ENCODE data around the gene ANKHD1. TPM values are rescaled to one million over a fixed set of nuclear protein-coding genes. Genes with fewer than 3 reads are reported as not detected.

Gene ANKHD1
- total RNA-seq, 4 donors from 2014 or later, result 113 to 212 (median 164) TPM

GRCh38 chr5:140361901-140362300 lies 39.7 kb upstream of the ANKHD1 start:
- no peak for TF ChIP-seq POLR2AphosphoS5 (IDR thresholded peaks at IDR 0.05)
- TF ChIP-seq POLR2A (IDR thresholded peaks at IDR 0.05), result no peak
- no peak for TF ChIP-seq EP300 (IDR thresholded peaks at IDR 0.05; ENCODE audit: low read depth)
- TF ChIP-seq CTCF (IDR thresholded peaks at IDR 0.05), result no peak
- no peak for DNase-seq
- no peak overlapping the region for H3K4me3 ChIP-seq
- H3K36me3 ChIP-seq, result no peaks in the 10 kb centered on the region
- in situ Hi-C loops (cut with MboI; ENCODE audit: low pct_ligation_motif_present in 1 of 4, low pct_unique_long_range_greater_than_20kb in 1 of 4, low sequenced_read_pairs in 3 of 4), result no loop called here
- H3K9me3 ChIP-seq, result no peaks in the 10 kb centered on the region
- intact Hi-C loops (cut with DNase I; ENCODE audit: low total_unique reads), result no loop called here
- no peak overlapping the region for H3K27ac ChIP-seq
- H3K4me1 ChIP-seq, result peaks cover 0 to 23% (median 8%) of the 10 kb centered on the region in 4 donors
- 90% methylated on average over 2 of the region's 2 CpGs; no CpG with 5 or more reads in 1 of the 2 donors for WGBS, 2 donors (ENCODE audit: low coverage in 1 of 2)
- H3K27me3 ChIP-seq, result no peaks in the 10 kb centered on the region

- 42% methylated on average over 1 of the region's 8 CpGs; no CpG with 5 or more reads in 1 of the 2 donors for WGBS, 2 donors (ENCODE audit: low coverage in 1 of 2)
- Histone ChIP-seq H3K27ac (no peak overlapping the region), H3K4me3 (no peak overlapping the region), H3K9me3 (no peaks in the 10 kb centered on the region), H3K27me3 (no peaks in the 10 kb centered on the region), H3K36me3 (no peaks in the 10 kb centered on the region), H3K4me1 (peaks cover 0 to 21% (median 8%) of the 10 kb centered on the region in 4 donors)
- no peak for DNase-seq
- intact Hi-C loops (cut with DNase I; ENCODE audit: low total_unique reads), result no loop called here
- TF ChIP-seq POLR2A (IDR thresholded peaks at IDR 0.05) (no peak), EP300 (IDR thresholded peaks at IDR 0.05; ENCODE audit: low read depth) (no peak), POLR2AphosphoS5 (IDR thresholded peaks at IDR 0.05) (no peak)
- in situ Hi-C loops (cut with MboI; ENCODE audit: low pct_ligation_motif_present in 1 of 4, low pct_unique_long_range_greater_than_20kb in 1 of 4, low sequenced_read_pairs in 3 of 4), result no loop called here
Observed at GRCh38 chr5:140362311-140362710, 39.3 kb upstream of the ANKHD1 start.

GRCh38 chr5:140362875-140363630 lies 38.6 kb upstream of the ANKHD1 start:
- peaks cover 0 to 14% (median 4%) of the 10 kb centered on the region in 4 donors for H3K4me1 ChIP-seq
- TF ChIP-seq CTCF (IDR thresholded peaks at IDR 0.05) (peak; percentile 89 to 97 (median 93)), POLR2A (IDR thresholded peaks at IDR 0.05) (no peak), POLR2AphosphoS5 (IDR thresholded peaks at IDR 0.05) (no peak)
- WGBS, 2 donors (ENCODE audit: low coverage in 1 of 2), result 10 to 92% methylated on average over 2 to 29 of the region's 29 CpGs
- no peaks in the 10 kb centered on the region for H3K27me3 ChIP-seq
- peak overlapping the region in 1 of 4 donors; percentile 32 for H3K4me3 ChIP-seq
- no peaks in the 10 kb centered on the region for H3K36me3 ChIP-seq
- no peaks in the 10 kb centered on the region for H3K9me3 ChIP-seq
- H3K27ac ChIP-seq, result no peak overlapping the region
- intact Hi-C loops (cut with DNase I; ENCODE audit: low total_unique reads), result no loop called here
- in situ Hi-C loops (cut with MboI; ENCODE audit: low pct_ligation_motif_present in 1 of 4, low pct_unique_long_range_greater_than_20kb in 1 of 4, low sequenced_read_pairs in 3 of 4), result no loop called here
- DNase-seq, result peak; percentile 89

- Histone ChIP-seq H3K27me3 (no peaks in the 10 kb centered on the region), H3K4me1 (peaks cover 0 to 11% (median 4%) of the 10 kb centered on the region in 4 donors), H3K36me3 (no peaks in the 10 kb centered on the region), H3K4me3 (peak overlapping the region in 1 of 4 donors; percentile 32), H3K9me3 (no peaks in the 10 kb centered on the region), H3K27ac (no peak overlapping the region)
- DNase-seq, result no peak
- intact Hi-C loops (cut with DNase I; ENCODE audit: low total_unique reads), result no loop called here
- in situ Hi-C loops (cut with MboI; ENCODE audit: low pct_ligation_motif_present in 1 of 4, low pct_unique_long_range_greater_than_20kb in 1 of 4, low sequenced_read_pairs in 3 of 4), result no loop called here
- TF ChIP-seq EP300 (IDR thresholded peaks at IDR 0.05; ENCODE audit: low read depth), result no peak
- no peak for TF ChIP-seq POLR2AphosphoS5 (IDR thresholded peaks at IDR 0.05)
- TF ChIP-seq POLR2A (IDR thresholded peaks at IDR 0.05), result no peak
- no peak for TF ChIP-seq CTCF (IDR thresholded peaks at IDR 0.05)
- 67 to 68% methylated on average over 3 to 20 of the region's 20 CpGs for WGBS, 2 donors (ENCODE audit: low coverage in 1 of 2)
Observed at GRCh38 chr5:140363631-140364471, 37.8 kb upstream of the ANKHD1 start.

Data from transverse colon (tissue), 4 donors.